IPS DF 4.7 (cell line): Measurements from ENCODE around the gene SLC29A3.

Source experiments
- DNase-seq: peaks from one replicate; pipeline ENCODE4 v3.0.0-alpha.2; 2013; ENCODE audit warnings: low spot score; ENCODE audit errors: extremely low read depth

SLC29A3 gene

DNA sequence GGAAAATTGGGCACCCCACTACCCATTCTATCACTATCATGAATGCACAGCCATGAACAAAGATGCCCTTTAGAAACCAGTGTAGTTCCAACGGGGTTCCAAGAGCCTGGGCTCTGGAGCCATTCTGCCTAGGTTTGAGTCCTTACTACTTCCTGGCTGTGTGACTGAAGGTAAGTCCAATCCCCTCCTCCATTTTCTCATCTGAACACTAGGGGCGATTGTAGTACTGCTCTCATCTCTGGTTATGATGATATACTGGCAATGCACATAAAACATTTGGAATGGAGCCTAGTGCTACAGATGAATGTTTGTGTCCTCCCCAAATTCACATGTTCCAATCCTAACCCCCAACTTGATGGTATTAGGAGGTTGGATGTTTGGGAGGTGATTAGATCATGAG lies 49.6 kb downstream of the SLC29A3 start:
- DNase-seq = no peak

DNA sequence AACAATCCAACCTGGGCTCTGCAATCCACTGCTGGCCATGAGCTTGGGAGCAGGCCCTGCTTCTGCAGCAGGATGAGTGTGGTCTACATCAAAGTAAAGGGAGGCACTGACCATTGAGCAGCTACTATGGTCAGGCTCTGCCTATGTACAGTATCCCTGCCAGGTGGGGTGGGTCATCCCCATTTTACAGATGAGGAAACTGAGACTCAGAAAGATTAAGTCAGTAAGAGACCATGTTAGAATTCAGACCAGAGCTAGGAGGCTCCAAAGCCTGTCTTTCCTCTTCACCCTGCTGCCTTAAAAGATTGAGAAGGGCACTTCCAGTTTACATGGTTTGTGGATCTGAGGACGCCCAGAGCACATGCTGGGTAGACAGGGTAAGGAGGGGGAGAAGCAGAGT lies 50.5 kb downstream of the SLC29A3 start:
- DNase-seq = no peak

DNA sequence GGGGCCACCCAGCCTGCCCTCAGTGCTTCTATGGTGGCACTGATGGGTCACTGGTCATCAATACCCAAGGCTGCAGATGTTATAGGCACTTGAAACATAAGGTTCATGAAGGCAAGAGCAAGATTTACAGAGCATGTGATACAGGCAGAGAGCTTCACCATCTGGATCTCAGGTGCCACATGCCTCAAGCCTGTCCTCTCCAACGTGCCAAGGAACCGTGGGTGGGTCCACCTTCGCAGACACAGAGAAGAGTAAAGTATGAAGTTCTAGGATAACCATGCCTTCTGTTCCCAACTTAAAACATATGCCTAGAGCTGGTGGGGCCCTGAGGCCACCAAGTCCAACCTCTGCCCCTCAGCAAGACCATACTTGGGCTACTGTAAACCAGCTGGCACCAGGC lies 51.0 kb downstream of the SLC29A3 start:
- no peak for DNase-seq

DNA sequence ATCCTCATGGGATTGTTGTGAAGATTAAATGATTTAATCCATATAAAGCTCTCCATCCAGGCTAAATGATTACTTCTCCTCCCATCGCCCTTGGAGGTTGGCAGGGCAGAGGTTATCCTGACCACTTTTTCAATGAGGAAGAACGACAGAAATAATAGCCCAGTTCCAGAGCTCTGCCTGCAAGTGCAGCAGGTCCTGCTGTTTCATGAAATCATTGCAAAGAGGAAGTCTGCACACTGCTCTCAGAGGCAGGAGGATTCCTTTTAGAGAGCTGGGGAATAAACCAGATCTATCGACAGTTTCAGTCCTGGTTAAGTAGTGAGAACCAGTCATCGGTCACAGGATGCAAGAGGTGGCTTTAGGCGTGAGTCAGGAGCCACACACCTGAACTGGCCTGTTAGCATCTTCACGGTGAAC lies 52.7 kb downstream of the SLC29A3 start:
- DNase-seq = no peak

DNA sequence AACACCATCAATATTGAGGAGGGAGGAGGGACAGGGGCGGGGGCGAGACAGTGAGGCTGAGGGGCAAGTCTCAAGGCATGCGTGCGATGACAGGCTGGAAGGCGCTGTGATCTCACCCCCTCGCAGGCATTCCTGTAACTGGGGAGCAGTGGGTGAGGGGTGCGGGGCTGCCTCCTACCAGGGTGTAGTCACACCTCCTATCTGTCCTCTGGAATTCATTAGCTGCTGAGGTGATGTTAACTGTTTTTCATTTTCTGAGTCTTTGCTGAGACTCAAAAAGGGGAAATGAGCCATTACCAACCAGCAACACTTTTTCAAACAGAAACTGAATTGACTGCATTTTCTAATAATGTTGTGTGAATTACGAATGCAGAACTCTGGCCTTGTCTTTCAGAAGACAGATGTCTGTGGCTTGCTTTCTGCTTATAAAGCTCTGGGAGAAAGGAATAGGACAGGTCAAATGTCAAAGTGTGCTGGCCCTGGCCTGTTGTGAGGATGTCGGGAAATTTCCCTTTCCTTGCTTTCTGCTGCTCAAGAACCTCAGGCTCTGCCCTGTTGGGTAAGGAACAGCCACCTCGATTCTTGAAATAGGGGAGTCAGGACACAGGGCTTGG lies 53.9 kb downstream of the SLC29A3 start:
- DNase-seq = no peak

DNA sequence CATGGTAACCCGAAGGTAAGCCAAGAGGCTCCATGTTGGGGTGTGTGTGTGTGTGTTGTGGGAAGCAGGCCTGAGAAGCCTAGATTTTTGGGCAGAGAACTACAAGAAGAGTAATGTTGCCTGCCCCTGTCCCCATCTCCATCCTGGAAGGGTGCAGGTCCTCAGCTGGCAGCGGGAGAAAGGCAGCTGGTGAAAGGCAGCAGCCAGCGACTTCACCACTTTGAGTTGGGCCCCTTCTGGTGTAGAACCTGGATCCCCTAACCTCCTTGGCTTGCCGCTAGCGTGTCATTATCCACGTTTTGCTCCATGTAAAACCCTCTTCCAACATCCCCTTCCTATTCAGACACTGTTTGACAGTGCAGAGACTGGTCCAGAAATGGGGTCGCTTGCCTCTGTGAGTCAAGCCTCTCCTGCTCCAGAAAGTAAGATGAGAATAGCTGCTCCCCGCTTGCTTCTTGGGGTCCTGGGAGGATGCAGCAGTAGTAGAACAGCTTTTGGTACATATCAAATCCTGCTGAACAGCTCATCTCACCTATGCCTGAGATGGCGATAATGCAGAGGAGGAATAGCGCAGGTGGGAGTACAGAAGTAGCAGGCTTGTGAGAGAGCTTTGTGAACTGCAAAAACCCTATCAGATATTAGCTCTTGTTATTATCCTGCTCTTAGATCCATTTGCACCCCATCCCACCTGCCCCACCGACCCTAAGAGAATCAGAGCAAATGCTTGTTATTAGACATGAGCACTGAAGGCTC lies 55.6 kb downstream of the SLC29A3 start:
- no peak for DNase-seq

DNA sequence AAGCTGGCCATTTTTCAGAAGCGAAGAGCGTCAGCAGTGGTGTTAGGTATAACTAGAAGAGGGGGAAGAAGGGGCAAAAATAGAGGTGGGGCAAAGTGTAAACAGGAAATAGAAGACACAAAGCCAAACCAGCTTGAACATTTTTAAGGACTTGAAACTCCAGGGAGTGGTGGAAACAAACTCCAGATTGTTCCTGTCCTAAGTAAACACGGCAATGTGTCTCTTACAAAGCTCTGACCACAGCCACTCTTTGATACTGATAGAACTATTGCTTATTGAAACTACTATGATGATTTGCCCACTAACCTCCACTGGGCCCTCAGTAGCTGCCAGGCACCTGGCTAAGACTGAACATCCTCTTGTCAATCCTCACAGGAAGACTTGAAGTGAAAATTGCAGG lies 56.9 kb downstream of the SLC29A3 start:
- no peak for DNase-seq

DNA sequence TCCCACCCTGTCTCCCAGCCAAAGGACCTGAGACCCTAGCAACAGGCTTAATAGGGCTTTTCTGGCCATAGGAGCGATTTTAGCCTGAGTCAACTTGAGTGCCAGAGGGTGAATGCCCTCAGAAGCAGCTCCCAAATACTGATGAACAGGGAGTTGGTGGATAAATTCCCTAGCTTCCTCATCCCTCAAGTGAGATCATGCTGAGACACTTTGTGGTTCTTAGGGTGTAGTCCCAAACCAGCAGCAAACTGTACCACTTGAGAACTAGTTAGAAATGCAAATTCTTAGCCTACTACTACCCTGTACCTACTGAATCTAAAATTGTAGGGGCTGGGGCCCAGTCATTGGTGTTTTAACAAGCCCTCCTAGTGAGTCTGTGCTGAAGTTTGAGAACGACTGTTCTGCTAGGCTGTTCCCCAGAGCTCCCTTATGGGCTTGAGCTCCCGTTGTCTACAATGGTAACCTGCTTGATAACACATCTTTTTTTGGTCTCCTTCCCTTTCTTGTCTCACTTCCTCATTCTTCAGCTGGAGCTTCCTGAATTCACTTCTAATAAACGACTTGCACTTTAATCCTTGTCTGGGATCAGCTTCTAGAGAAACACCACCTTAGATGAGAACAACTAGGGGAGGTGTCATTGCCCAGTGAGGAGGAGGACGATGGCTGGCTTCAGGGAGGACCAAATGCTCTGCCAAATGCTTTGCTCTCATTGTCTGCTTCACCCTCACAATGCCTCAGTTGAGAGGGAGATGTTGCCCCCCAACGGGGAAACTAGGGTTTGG lies 59.5 kb downstream of the SLC29A3 start:
- DNase-seq = no peak

DNA sequence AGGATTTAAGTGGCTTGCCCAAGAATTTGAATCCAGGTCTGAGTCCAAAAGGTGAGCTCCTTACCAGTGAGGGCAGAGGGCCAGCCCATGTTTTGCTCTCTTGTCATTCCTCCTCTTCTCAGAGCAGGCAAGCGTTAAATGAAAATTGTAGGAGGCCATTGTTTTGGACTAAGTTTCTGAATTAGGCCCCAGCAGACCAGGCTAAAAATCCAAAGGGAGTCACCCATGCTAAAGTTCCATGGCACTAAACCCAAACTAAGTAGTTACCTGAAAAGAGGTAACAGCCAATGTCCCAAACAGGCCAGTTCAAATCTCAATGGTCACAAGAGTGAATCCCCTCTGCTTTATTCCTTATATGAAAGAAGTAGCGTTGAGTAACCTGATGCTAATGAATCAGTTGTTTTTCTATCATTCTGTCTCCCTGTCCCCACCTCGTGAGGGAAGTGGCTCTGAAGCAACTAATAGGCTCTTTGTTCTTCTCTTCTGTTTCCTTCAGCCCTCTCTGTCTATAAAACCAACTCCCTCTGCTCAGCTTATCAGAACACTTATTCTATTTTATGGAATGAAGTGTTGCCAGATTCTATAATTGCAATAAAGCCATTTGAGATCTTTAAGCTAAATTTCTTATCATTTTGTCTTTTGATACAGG lies 60.2 kb downstream of the SLC29A3 start:
- no peak for DNase-seq

DNA sequence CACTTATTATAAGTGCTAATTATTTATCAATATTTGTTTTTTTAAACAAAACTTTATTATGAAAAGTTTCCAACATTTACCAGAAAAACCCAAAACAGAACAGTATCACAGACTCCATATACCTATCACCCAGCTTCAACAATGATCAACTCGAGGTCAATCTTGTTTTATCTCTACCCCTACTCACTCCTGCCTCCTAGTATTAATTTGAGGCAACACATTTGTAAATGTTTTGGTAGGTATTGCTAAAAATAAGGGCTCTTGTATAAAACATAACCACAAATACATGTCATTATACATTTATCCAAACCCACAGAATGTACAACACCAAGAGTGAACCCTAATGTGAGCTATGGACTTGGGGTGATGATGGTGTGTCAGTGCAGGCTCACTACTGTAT lies 61.8 kb downstream of the SLC29A3 start:
- no peak for DNase-seq

DNA sequence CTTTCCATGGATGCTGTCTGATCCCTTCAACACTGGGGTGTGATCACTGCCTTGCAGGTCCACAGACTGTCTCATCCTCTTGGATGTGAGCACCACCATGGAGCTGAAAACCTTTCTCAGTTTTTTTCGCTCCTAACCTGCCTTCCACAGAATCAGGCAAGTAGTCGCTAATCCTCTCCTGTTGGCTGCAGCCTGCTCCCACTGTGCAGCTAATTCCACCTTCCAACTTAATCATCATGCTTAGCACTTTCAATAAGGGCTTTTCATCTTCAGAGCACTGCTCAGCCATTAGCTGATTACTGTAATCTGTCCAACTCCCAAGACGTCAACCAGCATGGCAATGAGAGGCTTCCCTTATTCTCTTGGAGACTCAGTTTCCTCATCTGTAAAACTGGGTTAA lies 62.6 kb downstream of the SLC29A3 start:
- no peak for DNase-seq

DNA sequence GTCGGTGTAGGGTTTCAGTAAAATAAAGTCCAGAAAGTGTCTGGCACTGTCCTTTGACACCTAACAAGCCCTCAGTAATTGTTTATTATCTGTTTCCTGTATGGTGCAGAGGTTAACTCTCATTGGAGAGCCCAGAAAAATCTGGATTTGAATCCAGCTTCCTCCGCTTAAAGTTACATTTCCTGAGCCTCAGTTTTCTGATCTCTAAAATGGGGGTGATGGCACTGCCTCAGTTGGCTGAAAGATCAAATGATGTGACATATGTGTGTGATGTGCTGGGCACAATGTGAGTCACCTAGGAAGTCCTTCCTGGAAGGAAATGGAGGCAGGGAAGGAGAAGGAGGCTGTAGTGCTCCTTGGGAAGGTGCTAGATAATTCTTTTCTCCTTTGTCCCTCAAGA lies 63.0 kb downstream of the SLC29A3 start:
- no peak for DNase-seq

DNA sequence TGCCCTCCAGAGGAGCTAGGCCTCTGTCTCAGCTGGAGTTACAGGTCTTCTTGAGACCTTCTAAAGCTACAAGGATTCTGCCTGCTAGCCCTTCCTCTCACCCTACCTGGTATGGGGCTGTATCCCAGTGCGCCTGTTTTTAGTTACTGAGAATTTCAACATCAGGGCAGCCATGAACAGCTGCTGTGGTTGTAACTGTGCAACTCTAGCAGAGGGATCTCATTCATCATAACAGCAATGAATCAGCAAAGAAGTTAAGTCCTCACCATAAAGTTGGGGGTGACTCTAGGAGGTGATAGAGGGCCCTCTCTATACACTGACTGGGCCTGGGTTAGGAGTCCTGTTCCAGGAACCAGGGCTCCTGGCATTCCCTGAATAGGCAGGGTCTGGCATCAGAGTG lies 63.7 kb downstream of the SLC29A3 start:
- no peak for DNase-seq

DNA sequence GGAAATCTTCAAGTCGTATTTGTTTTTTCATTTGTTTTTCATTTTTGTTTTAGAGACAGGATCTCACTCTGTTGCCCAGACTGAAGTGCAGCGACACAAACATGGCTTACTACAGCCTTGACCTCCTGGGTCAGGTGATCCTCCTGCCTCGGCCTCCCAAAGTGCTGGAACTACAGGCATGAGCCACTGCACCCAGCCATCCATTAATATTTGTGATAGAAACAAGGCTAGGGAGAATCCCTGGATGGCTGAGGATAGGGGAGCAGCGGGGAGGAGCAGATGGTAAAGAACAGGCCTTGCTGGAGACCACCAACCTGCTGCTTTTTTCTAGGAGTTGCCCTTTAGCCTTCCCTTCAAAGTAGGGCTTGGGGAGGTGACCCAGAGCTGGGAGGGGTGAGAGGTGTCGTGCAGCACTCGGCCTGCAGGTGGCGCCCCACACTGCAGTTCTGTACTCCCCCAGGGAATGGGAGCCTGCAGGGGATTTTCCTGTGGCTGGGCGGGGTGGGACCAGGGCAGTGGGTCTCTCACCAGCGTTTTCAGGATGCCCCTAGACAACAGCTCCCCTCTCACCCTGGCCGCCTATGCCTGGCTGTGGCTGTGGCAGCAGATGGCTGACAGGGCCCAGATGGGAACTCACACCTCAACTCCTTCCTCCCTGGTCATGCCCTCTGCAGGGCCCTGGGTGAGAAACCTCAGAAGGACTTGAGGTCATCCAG lies 65.1 kb downstream of the SLC29A3 start:
- no peak for DNase-seq

DNA sequence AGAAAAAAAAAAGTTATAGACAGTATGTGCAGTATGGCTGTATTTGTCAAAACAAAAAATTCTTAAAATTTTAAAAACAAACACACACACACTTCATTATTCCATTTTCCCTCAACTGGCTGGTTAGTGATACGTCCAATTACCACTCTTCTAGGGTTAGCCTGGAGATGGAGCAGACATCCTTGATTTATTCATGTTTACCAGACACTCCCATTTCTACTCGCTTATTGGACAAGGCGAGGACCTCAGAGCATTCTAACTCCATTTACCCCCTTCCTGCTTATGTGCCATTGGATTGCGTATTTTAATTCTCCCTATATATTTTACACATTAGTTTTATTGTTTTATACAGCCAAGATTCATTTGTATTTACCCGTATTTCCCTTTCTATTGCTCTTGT lies 69.1 kb downstream of the SLC29A3 start:
- no peak for DNase-seq

DNA sequence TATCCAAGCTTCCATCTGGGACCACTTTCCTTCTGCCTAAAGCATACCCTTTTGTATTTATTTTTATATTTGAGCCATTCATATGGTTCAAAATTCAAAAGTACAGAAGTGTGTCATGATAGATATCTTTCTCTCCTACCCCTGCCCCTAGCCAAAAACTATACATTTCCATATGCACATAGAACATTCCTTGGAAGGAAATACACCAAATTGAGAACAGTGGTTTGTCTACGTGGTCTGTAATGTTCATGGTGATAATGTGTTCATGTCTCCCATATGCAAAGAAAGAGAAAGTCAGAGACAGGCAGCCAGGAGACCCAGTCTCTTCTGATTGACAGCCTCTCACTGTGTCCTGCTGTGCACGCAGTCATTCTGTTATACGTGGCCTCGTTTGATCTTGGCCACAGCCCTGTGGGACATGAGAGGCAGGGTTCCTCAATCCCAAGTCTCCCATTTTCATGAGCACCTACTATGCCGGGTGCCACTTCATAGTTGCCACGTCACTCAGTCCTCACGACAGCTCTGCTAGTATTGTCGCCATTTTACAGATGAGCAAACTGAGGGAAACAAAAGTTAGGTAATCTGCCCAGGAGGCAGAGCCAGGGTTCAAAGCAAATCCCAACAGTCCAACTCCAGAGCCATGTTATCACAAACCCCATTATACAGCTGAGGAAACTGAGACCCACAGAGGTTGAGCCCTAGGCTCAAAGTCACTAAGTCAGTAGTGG lies 69.7 kb downstream of the SLC29A3 start:
- DNase-seq = no peak

DNA sequence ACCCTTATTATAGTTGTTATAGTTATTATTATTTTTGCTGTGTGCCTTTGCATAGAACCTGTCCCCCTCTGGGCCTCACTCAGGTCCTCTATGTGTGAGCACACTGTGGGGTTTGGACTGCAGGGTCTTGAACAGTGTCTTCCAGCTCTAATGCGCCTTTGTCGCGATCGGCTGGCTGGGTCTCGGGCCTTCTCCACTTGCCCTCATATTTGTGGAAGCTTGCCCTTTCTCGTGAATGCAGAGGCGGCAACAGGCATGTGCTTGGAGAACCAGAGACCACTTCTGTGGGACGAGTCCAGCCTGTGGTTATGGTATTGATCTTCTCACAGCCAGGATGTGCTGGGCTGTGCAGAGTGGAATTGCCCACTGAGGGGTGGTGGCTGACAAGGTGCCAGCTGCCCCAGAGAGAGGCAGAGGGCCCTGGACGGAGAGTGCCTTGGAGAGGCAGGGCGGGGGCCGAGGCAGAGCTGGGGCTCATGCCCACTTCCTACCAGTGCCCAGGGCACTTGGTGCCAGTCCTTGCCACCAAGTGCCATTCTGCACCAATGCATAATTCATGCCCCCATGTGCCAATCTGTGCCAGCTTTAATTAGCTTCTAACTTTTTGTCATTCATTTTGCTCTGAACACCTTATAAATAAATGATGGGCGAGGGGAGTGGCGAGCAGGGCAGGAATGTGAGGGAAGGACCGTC lies 70.9 kb downstream of the SLC29A3 start:
- DNase-seq = no peak

DNA sequence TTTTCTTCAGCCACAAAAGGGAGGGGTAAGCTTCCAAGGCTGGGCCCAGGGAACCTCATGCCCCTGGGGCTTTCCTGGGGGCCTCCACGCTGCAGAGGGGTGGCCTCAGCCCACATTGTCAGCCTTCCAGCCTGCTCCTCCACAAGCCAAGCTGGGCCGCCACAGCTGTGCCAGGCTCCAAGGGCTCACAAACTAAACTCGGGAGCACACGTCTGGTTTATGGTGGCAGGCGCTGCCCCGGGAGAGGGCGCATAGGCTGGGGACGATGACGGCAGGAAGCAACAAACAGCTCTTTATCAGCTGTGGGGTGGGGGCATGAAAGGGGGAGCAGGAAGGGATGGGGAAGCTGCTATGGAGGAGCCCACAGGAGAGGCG lies 71.4 kb downstream of the SLC29A3 start:
- no peak for DNase-seq

DNA sequence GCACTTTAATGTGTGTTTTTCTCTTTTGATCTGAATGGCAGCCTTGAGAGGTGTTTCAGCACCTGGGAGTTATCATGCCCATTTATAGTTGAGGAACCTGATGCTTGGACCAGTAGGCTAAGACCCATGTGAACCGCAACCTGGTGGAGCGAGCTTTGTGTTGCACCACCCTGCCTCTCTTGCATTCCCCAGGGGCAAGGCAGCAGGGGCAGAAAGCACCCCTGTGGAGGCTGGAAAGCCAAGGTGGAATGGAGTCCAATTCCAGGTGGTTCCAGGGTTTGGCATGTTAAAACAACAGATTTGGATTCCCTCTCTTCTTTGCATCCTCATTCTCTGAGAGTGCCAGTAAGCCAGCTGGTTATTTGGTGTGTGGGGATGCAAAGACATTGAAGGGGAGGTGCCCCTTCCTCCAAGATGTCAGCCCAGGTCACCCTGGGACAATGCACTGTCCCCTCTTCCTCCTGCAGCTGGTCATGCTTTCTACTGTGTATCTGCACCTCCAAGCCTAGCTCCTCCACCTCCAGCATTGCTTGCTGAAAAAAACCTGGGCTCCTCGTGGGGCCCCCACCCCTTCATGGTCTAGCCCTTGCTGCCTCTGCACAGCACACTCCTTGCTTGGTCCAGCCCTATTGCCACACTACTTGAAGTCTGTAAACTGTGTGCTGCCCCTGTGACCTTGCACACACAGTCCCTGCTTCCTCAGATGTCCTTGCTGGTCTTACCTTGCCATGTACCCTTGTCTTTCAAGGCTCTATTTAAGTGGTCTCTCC lies 72.0 kb downstream of the SLC29A3 start:
- no peak for DNase-seq
